Muscle layer of colon (tissue), 2 donors: Measurements from ENCODE around the gene RHEB.

Source experiments
- H3K27ac ChIP-seq: one replicate; pipeline ENCODE4 v1.7.0; 2013; ENCODE audit warnings: low read depth, mild to moderate bottlenecking, low read length, moderate library complexity
- H3K27me3 ChIP-seq, 2 donors: one replicate each; pipeline ENCODE4 v1.7.0; 2013; ENCODE audit warnings: low read length in 2 of 2, mild to moderate bottlenecking in 2 of 2; ENCODE audit not compliant: insufficient read depth in 2 of 2, control insufficient read depth in 1 of 2
- H3K36me3 ChIP-seq: one replicate; pipeline ENCODE4 v1.7.0; 2013; ENCODE audit warnings: mild to moderate bottlenecking, low read length; ENCODE audit not compliant: insufficient read depth
- H3K4me1 ChIP-seq: one replicate; pipeline ENCODE4 v1.7.0; 2013; ENCODE audit warnings: mild to moderate bottlenecking, low read length; ENCODE audit not compliant: insufficient read depth
- H3K4me3 ChIP-seq, 2 donors: one replicate each; pipeline ENCODE4 v1.7.0; 2013; ENCODE audit warnings: low read length in 2 of 2, low read depth in 1 of 2, mild to moderate bottlenecking in 1 of 2, moderate library complexity in 1 of 2
- H3K9ac ChIP-seq: one replicate; pipeline ENCODE4 v1.7.0; 2013; ENCODE audit warnings: low read length
- H3K9me3 ChIP-seq: one replicate; pipeline ENCODE4 v1.7.0; 2013; ENCODE audit warnings: mild to moderate bottlenecking, low read length
- donor health status: abdominal sarcoma.
- donor health status: Adenocarcinoma of cecum.

RHEB gene

GRCh38 chr7:151426904-151427704, 92.6 kb downstream of the RHEB start:
- H3K4me3 ChIP-seq, result no peak overlapping the region
- no peak overlapping the region for H3K27ac ChIP-seq

GRCh38 chr7:151426441-151426903, 93.2 kb downstream of the RHEB start:
- no peaks in the 10 kb centered on the region for H3K36me3 ChIP-seq
- H3K27ac ChIP-seq, result no peak overlapping the region
- H3K4me3 ChIP-seq, result no peak overlapping the region
- H3K9me3 ChIP-seq, result no peaks in the 10 kb centered on the region
- no peaks in the 10 kb centered on the region for H3K27me3 ChIP-seq
- H3K4me1 ChIP-seq, result peaks cover 7% of the 10 kb centered on the region
- no peak overlapping the region for H3K9ac ChIP-seq

More at GRCh38 chr7:151426904-151427704, 92.6 kb downstream of the RHEB start:
- Histone ChIP-seq H3K9ac (no peak overlapping the region), H3K27me3 (no peaks in the 10 kb centered on the region), H3K4me1 (peaks cover 7% of the 10 kb centered on the region), H3K9me3 (no peaks in the 10 kb centered on the region), H3K36me3 (no peaks in the 10 kb centered on the region)

- H3K9me3 ChIP-seq, result no peaks in the 10 kb centered on the region
- no peaks in the 10 kb centered on the region for H3K27me3 ChIP-seq
- peaks cover 7% of the 10 kb centered on the region for H3K4me1 ChIP-seq
- H3K27ac ChIP-seq, result no peak overlapping the region
- no peaks in the 10 kb centered on the region for H3K36me3 ChIP-seq
- H3K4me3 ChIP-seq, result no peak overlapping the region
- no peak overlapping the region for H3K9ac ChIP-seq
Observed at GRCh38 chr7:151425670-151426440, 93.8 kb downstream of the RHEB start.

- H3K27ac ChIP-seq, result no peak overlapping the region
- H3K27me3 ChIP-seq, result no peaks in the 10 kb centered on the region
- H3K36me3 ChIP-seq, result no peaks in the 10 kb centered on the region
- H3K4me3 ChIP-seq, result no peak overlapping the region
- H3K4me1 ChIP-seq, result peaks cover 7% of the 10 kb centered on the region
- H3K9ac ChIP-seq, result no peak overlapping the region
- no peaks in the 10 kb centered on the region for H3K9me3 ChIP-seq
Observed at GRCh38 chr7:151424799-151425198, 94.9 kb downstream of the RHEB start.

GRCh38 chr7:151423936-151424335, 95.8 kb downstream of the RHEB start:
- Histone ChIP-seq H3K27me3 (no peaks in the 10 kb centered on the region), H3K4me3 (no peak overlapping the region), H3K27ac (no peak overlapping the region), H3K36me3 (no peaks in the 10 kb centered on the region), H3K9me3 (no peaks in the 10 kb centered on the region), H3K9ac (no peak overlapping the region), H3K4me1 (no peaks in the 10 kb centered on the region)

- Histone ChIP-seq H3K27ac (no peak overlapping the region), H3K27me3 (no peaks in the 10 kb centered on the region), H3K36me3 (no peaks in the 10 kb centered on the region), H3K4me1 (no peaks in the 10 kb centered on the region), H3K9me3 (no peaks in the 10 kb centered on the region), H3K9ac (no peak overlapping the region), H3K4me3 (no peak overlapping the region)
Observed at GRCh38 chr7:151423226-151423625, 96.5 kb downstream of the RHEB start.

- no peaks in the 10 kb centered on the region for H3K27me3 ChIP-seq
- no peaks in the 10 kb centered on the region for H3K36me3 ChIP-seq
- H3K27ac ChIP-seq, result no peak overlapping the region
- H3K9me3 ChIP-seq, result no peaks in the 10 kb centered on the region
- H3K4me1 ChIP-seq, result no peaks in the 10 kb centered on the region
- no peak overlapping the region for H3K4me3 ChIP-seq
- no peak overlapping the region for H3K9ac ChIP-seq
Observed at GRCh38 chr7:151422212-151422611, 97.5 kb downstream of the RHEB start.

GRCh38 chr7:151420144-151420543, 99.6 kb downstream of the RHEB start:
- Histone ChIP-seq H3K4me1 (no peaks in the 10 kb centered on the region), H3K9ac (no peak overlapping the region), H3K27ac (no peak overlapping the region), H3K9me3 (no peaks in the 10 kb centered on the region), H3K36me3 (no peaks in the 10 kb centered on the region), H3K27me3 (no peaks in the 10 kb centered on the region), H3K4me3 (no peak overlapping the region)

- H3K36me3 ChIP-seq, result no peaks in the 10 kb centered on the region
- H3K27me3 ChIP-seq, result peaks cover 0 to 3% of the 10 kb centered on the region in 2 donors
- H3K4me3 ChIP-seq, result no peak overlapping the region
- no peaks in the 10 kb centered on the region for H3K9me3 ChIP-seq
- H3K9ac ChIP-seq, result no peak overlapping the region
- H3K4me1 ChIP-seq, result no peaks in the 10 kb centered on the region
- no peak overlapping the region for H3K27ac ChIP-seq
Observed at GRCh38 chr7:151416941-151417315, 102.8 kb downstream of the RHEB start.

- no peaks in the 10 kb centered on the region for H3K36me3 ChIP-seq
- no peak overlapping the region for H3K9ac ChIP-seq
- H3K9me3 ChIP-seq, result no peaks in the 10 kb centered on the region
- no peak overlapping the region for H3K4me3 ChIP-seq
- no peak overlapping the region for H3K27ac ChIP-seq
- peaks cover 0 to 9% of the 10 kb centered on the region in 2 donors for H3K27me3 ChIP-seq
- H3K4me1 ChIP-seq, result no peaks in the 10 kb centered on the region
Observed at GRCh38 chr7:151416112-151416940, 103.4 kb downstream of the RHEB start.
